Breast epithelium (tissue), 3 donors: ENCODE results near the gene DRAP1.

Experiments used
- POLR2A ChIP-seq: fragments of 450-650 bp; IDR thresholded peaks from one replicate; pipeline ENCODE4 v1.6.1; 2016; ENCODE audit warnings: antibody characterized with exemption, mild to moderate bottlenecking, moderate library complexity
- TF ChIP-seq, protein P1 (sequence below), 3 donors: fragments of 450-650 bp; IDR thresholded peaks; one replicate each; pipeline ENCODE4 v1.5.1; 2016 to 2017; ENCODE audit warnings: antibody characterized with exemption in 3 of 3, mild to moderate bottlenecking in 3 of 3, moderate library complexity in 3 of 3

GRCh38 chr11:65958774-65959420, 39.7 kb downstream of the DRAP1 start:
- TF ChIP-seq, protein P1, sequence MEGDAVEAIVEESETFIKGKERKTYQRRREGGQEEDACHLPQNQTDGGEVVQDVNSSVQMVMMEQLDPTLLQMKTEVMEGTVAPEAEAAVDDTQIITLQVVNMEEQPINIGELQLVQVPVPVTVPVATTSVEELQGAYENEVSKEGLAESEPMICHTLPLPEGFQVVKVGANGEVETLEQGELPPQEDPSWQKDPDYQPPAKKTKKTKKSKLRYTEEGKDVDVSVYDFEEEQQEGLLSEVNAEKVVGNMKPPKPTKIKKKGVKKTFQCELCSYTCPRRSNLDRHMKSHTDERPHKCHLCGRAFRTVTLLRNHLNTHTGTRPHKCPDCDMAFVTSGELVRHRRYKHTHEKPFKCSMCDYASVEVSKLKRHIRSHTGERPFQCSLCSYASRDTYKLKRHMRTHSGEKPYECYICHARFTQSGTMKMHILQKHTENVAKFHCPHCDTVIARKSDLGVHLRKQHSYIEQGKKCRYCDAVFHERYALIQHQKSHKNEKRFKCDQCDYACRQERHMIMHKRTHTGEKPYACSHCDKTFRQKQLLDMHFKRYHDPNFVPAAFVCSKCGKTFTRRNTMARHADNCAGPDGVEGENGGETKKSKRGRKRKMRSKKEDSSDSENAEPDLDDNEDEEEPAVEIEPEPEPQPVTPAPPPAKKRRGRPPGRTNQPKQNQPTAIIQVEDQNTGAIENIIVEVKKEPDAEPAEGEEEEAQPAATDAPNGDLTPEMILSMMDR (IDR thresholded peaks at IDR 0.05) = no peak
- TF ChIP-seq POLR2A = no peak
